Measurements from ENCODE around the gene SGMS1.

Gene SGMS1

GRCh38 chr10:50605951-50606270 is 17.8 kb downstream of the SGMS1 start:
- no peak for DNase-seq

- no peak for DNase-seq
Observed at GRCh38 chr10:50605269-50605950, 18.3 kb downstream of the SGMS1 start.

DNA sequence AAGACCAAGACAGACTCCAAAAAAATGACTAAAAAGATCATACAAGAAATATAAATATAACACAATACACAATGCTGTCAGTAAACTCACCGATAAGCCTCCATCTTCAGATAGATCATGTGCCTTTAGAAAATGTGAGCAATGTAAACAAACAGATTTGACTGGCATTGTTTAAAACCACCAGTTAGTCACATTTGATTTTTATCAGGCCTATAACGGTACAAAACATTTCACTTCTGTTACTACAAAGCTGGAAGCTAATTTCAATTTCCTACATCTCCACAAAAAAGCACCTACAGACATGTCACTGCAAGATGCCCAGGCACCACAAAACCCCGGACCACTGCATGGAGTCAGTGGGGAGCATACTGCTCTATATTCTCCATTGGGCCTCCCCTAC is 18.9 kb downstream of the SGMS1 start:
- no peak for DNase-seq

DNA sequence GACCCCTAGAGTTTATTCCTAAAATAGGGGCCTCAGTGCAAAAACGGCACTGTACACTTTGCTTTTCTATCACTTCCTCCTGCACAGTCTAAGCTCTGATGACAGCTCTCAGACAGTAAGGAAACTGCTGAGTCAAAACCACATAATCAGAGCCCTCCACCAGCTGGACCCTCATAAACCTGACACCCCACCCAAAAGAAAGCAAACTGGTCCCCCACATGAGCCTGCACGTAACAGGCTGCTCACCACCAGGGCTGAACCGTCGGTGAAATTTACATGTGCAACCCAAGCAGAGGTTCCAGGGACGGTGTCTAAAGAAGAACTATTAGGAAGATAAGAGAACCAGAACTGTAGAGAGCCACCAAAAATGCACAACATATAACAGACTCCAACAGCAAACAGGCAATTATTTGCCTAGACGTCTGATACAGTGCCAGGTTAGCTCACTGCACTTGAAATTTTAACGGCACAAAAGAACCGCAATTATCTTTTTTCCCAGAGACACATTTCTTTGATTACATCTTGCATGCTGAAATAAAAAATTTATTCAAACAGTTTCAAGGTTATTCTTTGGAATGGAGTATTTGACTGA is 19.6 kb downstream of the SGMS1 start:
- no peak for DNase-seq

DNA sequence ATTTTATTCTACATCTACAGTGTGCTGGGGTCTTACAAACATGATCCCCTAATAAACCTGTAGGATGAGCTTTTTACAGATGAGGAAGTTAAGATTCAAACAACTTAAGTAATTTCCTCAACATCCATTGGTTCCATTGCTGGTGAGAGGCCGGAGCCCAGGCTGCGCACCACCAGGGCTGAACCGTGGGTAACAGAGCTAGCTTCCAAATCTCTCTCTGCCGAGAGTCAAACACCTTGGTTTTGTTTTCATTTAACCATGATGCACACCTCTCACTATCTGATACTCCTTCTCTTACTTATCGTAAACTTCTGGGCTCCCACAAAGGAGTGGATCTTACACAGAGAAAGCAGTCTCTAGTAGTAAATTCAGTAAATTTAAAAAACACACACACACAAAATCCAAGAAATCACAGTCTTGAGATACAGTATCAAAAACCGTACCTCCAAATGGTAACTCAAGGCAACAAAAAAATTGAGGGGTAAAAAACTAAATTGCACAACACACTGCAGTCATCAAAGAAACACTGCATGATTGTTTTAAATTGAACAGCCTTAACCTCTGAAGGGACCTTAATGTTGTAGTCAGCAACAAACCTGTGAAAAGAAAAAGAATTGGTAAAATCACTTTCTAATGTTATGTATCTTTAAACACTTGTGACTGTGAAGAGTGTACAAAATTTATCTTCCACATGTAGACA is 20.5 kb downstream of the SGMS1 start:
- no peak for DNase-seq

DNA sequence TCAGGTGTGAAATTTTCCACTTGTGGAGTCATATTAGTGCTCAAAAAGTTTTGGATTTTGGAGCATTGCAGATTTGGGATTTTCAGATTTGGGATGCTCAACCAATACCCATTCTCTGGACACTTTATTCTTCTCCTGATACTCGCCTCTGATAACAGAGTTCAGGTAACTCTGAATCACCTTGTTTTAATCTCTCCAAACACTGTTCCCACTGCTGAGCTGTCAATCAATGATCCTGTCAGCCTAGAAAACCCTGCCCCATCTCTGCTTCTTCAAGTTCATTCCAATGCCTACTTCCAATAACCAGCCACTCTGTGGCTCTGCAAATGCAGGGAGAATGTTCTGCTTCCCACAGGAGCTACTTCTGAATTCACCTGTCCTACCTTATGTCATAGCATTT is 21.8 kb downstream of the SGMS1 start:
- no peak for DNase-seq

- DNase-seq: no peak
Observed at GRCh38 chr10:50600831-50601477, 22.8 kb downstream of the SGMS1 start.

- no peak for DNase-seq
Observed at GRCh38 chr10:50600286-50600685, 23.5 kb downstream of the SGMS1 start.

- no peak for DNase-seq
Observed at GRCh38 chr10:50596897-50597296, 26.9 kb downstream of the SGMS1 start.

GRCh38 chr10:50596456-50596855 is 27.3 kb downstream of the SGMS1 start:
- no peak for DNase-seq

- no peak for DNase-seq
Observed at GRCh38 chr10:50595785-50596184, 28.0 kb downstream of the SGMS1 start.

DNA sequence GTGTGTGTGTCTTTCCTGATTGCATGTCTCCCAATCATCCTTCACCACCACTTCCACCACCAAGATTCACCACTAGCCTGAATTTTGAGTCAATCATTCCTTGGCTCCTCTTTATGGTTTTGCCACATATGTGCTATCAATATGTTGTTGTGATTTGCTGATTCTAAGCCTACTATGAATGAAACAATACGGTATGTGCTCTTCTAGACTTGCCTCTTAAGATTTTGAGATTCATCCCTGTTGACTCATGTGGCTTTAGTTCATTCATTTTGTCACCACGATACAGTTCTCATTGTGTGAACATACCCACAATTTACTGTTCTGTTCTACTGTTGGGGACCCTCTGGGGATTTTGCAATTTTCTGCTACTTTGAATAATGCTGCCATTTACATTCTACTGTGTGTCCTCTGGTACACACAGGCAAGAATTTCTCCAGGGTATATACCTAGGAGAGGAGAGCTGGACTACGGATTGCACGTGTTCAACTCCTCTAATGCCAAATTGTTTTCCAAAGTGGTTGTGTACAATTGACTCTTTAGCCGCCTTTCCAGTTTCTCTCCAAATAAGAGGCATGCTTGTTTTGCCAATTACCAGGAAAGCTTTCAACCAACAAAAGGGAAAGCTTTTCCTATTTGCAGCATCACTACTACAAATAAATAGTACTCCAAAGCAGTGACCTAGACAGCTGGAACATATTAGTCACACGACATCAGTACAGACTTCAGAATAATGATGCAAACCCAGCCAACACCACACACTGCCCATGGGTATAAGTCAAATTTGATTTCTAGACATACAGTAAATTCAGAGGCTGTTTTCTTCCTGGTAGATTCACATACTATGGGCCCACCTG is 30.0 kb downstream of the SGMS1 start:
- no peak for DNase-seq

DNA sequence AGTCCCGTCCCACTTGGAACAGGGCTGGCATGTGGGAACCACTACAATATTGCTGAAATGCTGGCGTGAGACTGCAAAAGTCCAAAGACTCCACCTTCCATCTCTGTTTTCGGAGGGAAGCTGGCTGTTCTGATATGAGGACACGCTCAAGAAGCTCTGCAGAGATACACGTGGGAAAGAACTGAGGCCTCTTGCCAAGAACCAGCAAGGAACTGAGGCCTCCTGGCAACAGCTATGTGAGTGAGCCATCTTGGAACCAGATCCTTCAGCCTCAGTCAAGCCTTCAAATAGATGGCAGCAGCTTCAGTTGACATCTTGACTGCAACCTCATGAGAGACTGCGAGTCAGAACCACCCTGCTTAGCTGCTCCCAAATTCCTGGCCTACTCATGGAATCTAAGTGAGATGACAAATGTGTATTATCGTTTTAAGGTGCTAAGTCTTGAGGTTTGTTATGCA is 30.8 kb downstream of the SGMS1 start:
- no peak for DNase-seq

DNA sequence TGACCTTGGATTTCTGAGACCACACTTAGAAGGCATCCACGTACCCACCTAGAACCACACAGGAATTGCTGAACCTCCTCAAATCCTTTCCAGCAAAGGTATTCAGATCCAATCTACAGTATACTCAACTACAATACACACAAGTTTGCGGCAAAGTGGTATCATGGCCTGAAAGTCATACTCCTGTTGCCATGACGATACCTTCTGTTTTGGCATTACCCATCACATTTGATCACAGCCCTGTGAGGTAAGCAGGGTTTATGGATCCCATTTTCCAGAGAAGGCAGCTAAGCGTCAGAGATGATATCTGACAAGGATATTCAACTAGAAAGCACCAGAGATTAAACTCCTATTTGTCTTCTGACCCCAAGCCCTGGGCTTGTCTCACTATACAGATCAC is 32.8 kb downstream of the SGMS1 start:
- DNase-seq: no peak

GRCh38 chr10:50586740-50587088 is 37.0 kb downstream of the SGMS1 start:
- DNase-seq: no peak

DNA sequence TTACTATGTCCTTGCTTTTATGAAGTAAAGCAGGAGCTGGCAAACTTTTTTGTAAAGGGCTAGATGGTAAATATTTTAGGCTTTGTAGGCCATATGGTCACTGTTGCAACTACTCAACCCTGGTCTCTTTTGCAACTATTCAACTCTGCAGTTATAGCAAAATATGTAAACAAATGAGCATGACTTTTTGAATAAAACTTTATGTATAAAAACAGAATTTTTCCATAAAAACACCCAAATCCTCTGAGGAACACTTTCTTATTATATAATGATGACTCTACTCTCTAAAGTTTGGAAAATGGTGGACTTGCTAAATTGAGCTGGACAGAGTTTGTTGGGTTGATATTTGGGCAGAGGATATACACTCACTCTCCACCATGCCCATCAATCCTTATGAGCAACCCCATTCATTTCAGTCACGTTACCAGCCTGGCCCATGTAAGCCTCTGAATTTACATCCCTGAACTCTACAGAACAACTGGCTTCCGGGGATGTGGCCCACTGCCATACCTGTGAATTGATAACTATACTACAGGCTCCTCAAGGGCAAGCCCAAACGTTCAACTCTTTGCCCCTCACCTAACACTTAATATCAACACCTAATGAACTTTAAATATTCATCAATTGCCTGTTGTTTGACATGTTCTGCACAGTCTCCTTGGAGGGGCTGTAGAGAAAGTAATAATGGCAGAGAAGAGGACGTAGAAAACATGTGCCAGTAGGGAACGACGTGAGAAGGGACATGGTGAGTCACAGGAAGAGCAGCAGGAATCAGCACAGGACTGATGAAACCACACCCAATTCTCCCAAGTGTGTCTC is 37.6 kb downstream of the SGMS1 start:
- no peak for DNase-seq

DNA sequence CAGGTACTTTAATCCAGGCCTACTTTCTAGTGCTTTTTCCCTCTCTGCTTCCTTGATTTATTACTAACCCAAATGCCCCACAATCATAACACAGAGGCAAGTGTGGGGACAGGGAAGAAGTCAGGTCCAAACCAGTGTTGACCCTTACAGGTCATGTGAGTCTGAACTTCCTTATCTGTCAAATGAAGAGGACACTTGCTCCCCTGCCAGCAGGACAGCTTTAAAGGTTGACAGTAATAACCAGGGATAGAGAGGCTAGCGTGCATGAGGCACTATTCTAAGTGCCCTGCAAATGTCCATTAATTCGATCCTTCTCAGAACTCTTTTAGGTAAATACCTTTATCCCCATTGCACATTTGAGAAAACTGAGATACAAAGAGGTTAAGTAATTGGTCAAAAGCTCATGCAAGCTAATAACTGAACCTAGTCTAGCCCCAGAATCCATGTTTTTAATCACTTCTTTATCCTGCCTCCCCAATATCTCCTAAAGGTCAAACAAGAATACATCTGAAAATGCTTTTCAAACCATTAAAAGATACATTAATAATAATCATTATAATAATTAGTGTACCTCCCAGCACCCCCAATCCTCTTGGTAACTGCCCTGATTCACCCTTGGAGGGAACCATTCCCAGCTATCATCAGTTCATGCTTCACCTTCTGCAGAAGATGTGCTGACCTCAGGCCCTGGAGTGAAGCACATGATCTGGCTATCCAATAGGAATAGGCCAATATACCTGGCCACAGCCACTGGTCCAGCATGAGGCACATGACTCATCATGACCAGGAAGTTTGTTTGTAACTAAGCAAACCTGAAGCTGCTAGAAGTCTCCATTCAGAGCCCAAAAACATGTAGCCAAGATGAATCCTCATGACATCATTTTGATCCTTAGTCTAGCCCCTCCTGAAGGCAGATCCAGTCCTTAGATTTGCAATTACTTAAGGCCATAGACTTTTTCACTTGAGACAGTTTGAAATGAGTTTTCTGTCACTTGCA is 40.7 kb downstream of the SGMS1 start:
- DNase-seq: no peak

DNA sequence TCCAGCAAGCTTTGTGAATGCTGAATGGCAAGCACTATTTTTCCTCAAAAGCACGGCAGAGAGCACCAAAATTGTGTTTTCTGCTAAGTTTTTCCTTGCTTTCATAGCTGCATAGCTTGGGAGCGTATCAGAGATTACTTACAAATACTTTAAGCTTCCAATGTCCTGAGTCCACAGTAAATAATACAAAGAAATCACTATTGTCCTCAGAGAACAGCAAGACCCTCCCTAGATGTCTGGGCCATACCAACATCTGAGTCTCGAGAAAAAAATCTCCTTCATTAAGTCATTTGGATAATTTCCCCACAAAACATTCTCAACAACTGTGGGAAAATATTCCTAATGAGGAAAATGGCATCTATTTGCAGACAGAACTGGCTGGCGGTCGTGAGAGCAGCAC is 41.7 kb downstream of the SGMS1 start:
- no peak for DNase-seq

DNA sequence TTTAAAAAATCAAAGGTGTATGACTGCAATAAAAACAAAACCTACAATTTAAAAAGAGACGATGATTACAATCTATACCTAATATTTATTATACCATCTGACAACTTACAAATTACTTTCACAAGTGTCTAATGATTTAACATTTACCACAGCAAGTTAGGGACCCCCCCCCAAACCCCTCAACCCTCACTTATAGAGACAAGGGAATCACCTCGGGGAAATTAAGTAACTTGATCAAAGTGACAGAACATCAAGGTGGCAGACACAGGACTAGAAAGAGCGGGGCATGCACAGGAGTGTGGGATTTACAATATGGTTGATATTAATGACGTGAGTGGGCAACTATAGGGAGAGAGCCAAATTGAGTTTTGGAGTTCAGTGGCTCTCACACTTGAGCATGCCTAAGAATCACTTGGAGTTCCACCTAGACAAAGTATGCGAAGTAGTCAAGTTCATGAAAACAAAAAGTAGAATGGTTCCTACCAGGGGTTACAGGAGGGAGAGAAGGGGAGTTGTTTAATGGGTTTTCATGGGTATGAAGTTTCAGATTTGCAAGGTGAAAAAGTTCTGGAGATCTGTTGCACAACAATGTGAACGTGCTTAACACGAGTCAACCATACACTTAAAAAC is 43.4 kb downstream of the SGMS1 start:
- no peak for DNase-seq

- no peak for DNase-seq
Observed at GRCh38 chr10:50579491-50580261, 44.1 kb downstream of the SGMS1 start.

All from activated CD8-positive, alpha-beta memory T cell treated with anti-CD3 and anti-CD28 coated beads for 24 hours (primary cell).